ENCODE data around the gene FOXP1. TPM values are rescaled to one million over a fixed set of nuclear protein-coding genes. Genes with fewer than 3 reads are reported as not detected.

The FOXP1 gene
- total RNA-seq, 1 donor from 2014 or later: 27.3 TPM

DNA sequence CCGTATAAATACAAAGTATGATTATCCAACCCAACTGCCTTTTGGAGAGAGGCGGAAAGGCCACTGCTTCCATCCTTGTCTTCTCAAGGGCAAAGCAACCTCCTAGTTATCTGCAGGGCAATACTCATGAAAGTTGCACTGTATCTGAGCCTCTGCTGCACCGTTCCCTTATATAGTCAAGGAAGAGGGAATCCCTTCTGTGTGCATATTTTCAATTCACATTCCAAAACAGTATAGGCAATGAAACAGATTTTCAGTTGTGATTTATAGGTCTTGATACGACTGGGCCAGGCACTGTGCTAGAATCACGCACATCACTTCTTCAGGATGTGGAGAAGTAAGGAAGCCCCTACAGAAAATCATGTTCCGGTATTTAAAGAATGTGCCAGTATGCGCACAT, 455.7 kb downstream of the FOXP1 start:
- Mint-ChIP-seq H3K9me3 (no peaks in the 10 kb centered on the region), H3K27ac (peak overlapping the region; percentile 23), H3K27me3 (ENCODE audit: insufficient read depth, low read depth) (peaks cover 2% of the 10 kb centered on the region), H3K36me3 (no peaks in the 10 kb centered on the region), H3K4me3 (no peak overlapping the region), H3K4me1 (peaks cover 63% of the 10 kb centered on the region)
- Histone ChIP-seq H2AFZ (replicated peaks) (no peak overlapping the region), H3K9me3 (ENCODE audit: low read depth) (no peaks in the 10 kb centered on the region), H3F3A (ENCODE audit: low read depth) (no peaks in the 10 kb centered on the region), H3K4me2 (no peak overlapping the region), H3K27me3 (no peaks in the 10 kb centered on the region), H3K36me3 (no peaks in the 10 kb centered on the region), H3K4me1 (peaks cover 19% of the 10 kb centered on the region), H4K20me1 (ENCODE audit: low read depth) (no peaks in the 10 kb centered on the region), H3K79me2 (ENCODE audit: low read depth) (no peaks in the 10 kb centered on the region), H3K4me3 (no peak overlapping the region), H3K9ac (no peak overlapping the region), H3K27ac (no peak overlapping the region)
- no peak for DNase-seq (ENCODE audit: low spot score)
- TF ChIP-seq CTCF (IDR thresholded peaks at IDR 0.05): no peak
- no peak for TF ChIP-seq EZH2phosphoT487 (IDR thresholded peaks at IDR 0.05)
- no peak for TF ChIP-seq EZH2 (IDR thresholded peaks at IDR 0.05)

DNA sequence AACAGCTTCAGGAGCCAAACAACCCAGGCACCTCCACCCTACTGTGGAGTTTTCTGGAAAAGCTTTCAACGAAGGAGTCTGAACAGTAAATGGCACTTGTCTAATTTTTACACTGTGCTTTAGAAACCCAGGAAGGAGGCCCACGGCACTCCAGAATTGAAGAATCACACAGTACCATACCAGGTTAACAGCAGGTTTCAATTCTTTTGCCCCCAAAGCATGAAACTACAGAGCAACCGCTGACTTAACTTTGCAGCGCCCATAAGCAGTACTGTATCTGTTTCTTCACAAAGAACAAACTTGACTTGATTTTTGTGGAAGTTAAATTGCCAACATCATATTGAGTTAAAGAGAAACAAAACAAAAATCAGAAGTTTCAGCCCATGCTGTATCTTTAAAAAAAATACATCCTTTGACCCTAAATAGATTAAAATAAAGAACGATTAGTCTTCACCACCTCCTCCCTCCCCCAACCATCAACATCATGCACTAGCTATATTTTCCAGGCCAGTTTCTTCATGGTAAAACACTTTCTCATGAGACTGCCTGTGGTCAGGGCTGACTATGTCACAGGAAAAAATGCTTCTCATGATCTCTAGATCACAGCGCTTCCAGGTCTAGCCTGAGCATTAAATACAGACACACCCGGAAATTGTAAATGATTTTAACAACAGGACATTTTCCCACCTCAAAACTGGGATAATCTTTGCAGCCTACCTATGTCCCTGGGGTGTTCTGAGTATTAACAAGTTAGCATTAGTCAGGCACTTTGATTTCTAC, 456.3 kb downstream of the FOXP1 start:
- peaks cover 56% of the 10 kb centered on the region for H3K4me1 Mint-ChIP-seq

DNA sequence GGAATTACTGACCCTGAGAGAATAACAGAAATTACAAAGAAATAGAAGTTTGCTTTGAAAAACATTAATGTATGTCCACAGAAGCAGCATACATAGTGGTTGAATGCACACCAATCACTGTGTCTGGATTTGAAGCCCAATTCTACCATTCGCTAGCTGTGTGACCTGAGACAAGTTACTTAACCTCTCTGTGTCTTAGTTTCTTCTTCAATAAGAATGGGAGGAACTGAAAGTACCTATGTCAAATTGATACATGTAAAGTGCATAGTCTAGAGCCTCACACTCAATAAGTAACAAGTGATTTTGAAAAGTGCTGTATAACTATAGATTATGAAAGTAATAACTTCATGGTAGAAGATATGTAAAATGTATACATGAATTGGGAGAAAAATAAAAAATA, 457.8 kb downstream of the FOXP1 start:
- no peaks in the 10 kb centered on the region for H3K9me3 ChIP-seq (ENCODE audit: low read depth)
- Mint-ChIP-seq H3K9me3 (no peaks in the 10 kb centered on the region), H3K27ac (no peak overlapping the region), H3K27me3 (ENCODE audit: insufficient read depth, low read depth) (no peaks in the 10 kb centered on the region), H3K4me1 (peaks cover 41% of the 10 kb centered on the region), H3K36me3 (no peaks in the 10 kb centered on the region), H3K4me3 (no peak overlapping the region)
- no peaks in the 10 kb centered on the region for H3K36me3 ChIP-seq
- H3K27ac ChIP-seq: no peak overlapping the region
- no peak overlapping the region for H3K4me3 ChIP-seq
- no peaks in the 10 kb centered on the region for H3F3A ChIP-seq (ENCODE audit: low read depth)
- no peaks in the 10 kb centered on the region for H4K20me1 ChIP-seq (ENCODE audit: low read depth)
- peaks cover 14% of the 10 kb centered on the region for H3K4me1 ChIP-seq
- H3K9ac ChIP-seq: no peak overlapping the region
- H2AFZ ChIP-seq (replicated peaks): no peak overlapping the region
- H3K27me3 ChIP-seq: no peaks in the 10 kb centered on the region
- no peak for DNase-seq (ENCODE audit: low spot score)
- no peak overlapping the region for H3K4me2 ChIP-seq
- TF ChIP-seq EZH2phosphoT487 (IDR thresholded peaks at IDR 0.05) (no peak), CTCF (IDR thresholded peaks at IDR 0.05) (no peak), EZH2 (IDR thresholded peaks at IDR 0.05) (no peak)
- H3K79me2 ChIP-seq (ENCODE audit: low read depth): no peaks in the 10 kb centered on the region

More for the DNA sequence above, 456.3 kb downstream of the FOXP1 start:
- H3K27me3 ChIP-seq: no peaks in the 10 kb centered on the region
- no peaks in the 10 kb centered on the region for H3K79me2 ChIP-seq (ENCODE audit: low read depth)
- no peak overlapping the region for H3K4me2 ChIP-seq
- no peaks in the 10 kb centered on the region for H3F3A ChIP-seq (ENCODE audit: low read depth)
- no peak for TF ChIP-seq EZH2phosphoT487 (IDR thresholded peaks at IDR 0.05)
- TF ChIP-seq EZH2 (IDR thresholded peaks at IDR 0.05): no peak
- TF ChIP-seq CTCF (IDR thresholded peaks at IDR 0.05): no peak
- Mint-ChIP-seq H3K27me3 (ENCODE audit: insufficient read depth, low read depth) (peaks cover 2% of the 10 kb centered on the region), H3K27ac (peak overlapping the region; percentile 23), H3K4me3 (no peak overlapping the region), H3K36me3 (no peaks in the 10 kb centered on the region), H3K9me3 (no peaks in the 10 kb centered on the region)
- no peak overlapping the region for H3K4me3 ChIP-seq
- no peaks in the 10 kb centered on the region for H3K36me3 ChIP-seq
- H3K9ac ChIP-seq: no peak overlapping the region
- DNase-seq (ENCODE audit: low spot score): no peak
- H3K9me3 ChIP-seq (ENCODE audit: low read depth): no peaks in the 10 kb centered on the region
- H2AFZ ChIP-seq (replicated peaks): no peak overlapping the region
- no peaks in the 10 kb centered on the region for H4K20me1 ChIP-seq (ENCODE audit: low read depth)
- no peak overlapping the region for H3K27ac ChIP-seq
- H3K4me1 ChIP-seq: peaks cover 19% of the 10 kb centered on the region

Measured in neural progenitor cell (in vitro differentiated cells).